GM21515 (cell line): Measurements from ENCODE around the gene ADRM1.

Experiments used
- ATAC-seq: cut with Tn5 transposase; IDR thresholded peaks from one replicate; pipeline ENCODE4 v1.9.1; 2021; ENCODE audit not compliant: unreplicated experiment

Gene ADRM1, protein sequence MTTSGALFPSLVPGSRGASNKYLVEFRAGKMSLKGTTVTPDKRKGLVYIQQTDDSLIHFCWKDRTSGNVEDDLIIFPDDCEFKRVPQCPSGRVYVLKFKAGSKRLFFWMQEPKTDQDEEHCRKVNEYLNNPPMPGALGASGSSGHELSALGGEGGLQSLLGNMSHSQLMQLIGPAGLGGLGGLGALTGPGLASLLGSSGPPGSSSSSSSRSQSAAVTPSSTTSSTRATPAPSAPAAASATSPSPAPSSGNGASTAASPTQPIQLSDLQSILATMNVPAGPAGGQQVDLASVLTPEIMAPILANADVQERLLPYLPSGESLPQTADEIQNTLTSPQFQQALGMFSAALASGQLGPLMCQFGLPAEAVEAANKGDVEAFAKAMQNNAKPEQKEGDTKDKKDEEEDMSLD

GRCh38 chr20:62302341-62303061 is at the start of gene ADRM1:
ADRM1 (plus strand) TSS chr20:62302997; CDS start chr20:62303569, 572 bp downstream.
- peak; percentile 83 for ATAC-seq

- no peak for ATAC-seq
Observed at GRCh38 chr20:62253398-62253797, 49.4 kb upstream of the ADRM1 start.

DNA sequence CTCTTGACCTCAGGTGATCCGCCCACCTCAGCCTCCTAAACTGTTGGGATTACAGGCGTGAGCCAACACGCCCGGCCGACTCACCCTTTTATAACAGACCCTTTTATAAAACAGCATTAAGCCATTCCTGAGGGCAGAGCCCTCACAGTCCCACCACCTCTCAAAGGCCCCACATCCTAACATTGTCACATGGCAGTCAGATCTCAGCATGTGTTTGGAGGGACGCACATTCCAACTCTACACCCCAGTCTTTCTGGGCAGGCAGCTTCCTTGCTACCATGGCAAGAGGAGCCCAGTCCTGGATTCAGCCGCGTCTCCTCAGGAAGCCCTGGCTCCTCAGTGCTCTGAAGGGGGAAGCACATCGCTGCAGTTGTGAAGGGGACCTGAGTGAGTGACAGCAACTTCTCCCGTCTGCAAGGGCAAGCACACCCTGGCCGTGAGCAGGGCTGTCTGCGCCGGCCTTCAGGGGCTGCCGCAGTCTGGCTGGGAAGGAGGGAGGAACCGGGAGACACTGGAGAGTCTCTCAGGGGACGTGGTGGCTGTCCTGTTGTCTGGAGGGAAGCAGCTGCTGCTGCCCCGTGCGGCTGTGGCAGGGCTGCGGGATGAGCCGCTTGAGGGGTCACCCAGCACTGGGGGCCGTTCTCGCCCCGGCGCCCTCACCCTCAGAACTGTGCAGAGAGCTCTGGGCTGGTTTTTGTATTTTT is 48.6 kb upstream of the ADRM1 start:
- no peak for ATAC-seq

- ATAC-seq: no peak
Observed at GRCh38 chr20:62255976-62256375, 46.8 kb upstream of the ADRM1 start.

- ATAC-seq: no peak
Observed at GRCh38 chr20:62258499-62259293, 44.1 kb upstream of the ADRM1 start.

GRCh38 chr20:62259294-62259565 is 43.6 kb upstream of the ADRM1 start:
- ATAC-seq: no peak

GRCh38 chr20:62262064-62262463 is 40.7 kb upstream of the ADRM1 start:
- ATAC-seq: no peak

GRCh38 chr20:62263396-62263795 is 39.4 kb upstream of the ADRM1 start:
- no peak for ATAC-seq

DNA sequence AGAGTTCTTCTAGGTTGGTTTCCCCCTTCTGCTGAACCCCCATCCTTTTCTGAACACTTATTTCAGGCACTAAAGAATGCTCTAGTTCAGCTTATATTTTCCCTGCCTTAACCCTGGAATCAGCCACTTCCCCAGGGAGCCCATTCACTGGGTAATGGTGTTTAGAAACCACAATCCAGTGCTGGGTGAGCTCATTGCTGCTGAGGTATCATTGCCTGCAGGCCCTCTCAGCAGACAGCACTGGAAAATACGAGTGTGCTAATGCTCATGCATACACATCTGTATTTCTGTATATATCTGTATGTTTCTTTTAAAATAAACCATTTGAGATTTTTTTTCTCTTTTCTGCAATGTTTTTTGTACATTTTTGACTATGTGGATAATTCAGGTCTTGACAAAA is 37.4 kb upstream of the ADRM1 start:
- no peak for ATAC-seq

- ATAC-seq: no peak
Observed at GRCh38 chr20:62266340-62266739, 36.5 kb upstream of the ADRM1 start.

DNA sequence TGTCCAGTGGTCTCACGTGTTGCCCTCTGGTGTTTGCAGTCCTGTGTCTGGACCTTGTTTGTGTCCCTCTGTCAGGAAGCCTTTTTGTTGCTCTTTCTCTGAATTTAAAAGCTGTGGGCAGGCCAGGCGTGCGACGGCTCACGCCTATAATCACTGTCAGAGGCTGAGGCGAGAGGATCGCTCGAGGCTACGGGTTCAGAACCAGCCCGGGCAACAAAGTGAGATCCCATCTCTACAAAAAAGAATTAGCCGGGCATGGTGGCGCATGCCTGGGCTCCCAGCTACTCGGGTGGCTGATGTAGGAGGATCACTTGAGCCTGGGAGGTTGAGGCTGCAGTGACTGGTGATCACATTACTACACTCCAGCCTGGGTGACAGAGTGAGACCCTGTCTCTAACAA is 35.9 kb upstream of the ADRM1 start:
- no peak for ATAC-seq

DNA sequence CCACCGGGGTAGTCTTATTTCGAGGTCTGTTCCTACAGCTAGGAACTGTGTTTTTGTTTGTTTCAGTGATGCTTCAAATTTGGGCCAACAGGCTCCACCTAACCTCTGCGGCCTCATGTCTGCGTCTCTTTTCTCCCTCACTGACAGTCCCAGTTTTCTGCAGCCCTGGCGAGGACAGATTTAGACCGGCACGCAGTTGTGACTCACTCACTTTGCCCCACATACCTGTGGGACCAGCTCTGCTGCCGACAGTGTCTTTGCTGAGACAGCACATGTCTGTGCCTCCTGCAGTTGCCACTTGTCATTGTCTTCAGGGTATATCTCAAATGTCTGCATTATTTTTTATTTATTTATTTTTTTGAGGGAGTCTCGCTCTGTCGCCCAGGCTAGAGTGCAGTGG is 35.3 kb upstream of the ADRM1 start:
- ATAC-seq: no peak

GRCh38 chr20:62268228-62268900 is 34.4 kb upstream of the ADRM1 start:
- ATAC-seq: no peak

DNA sequence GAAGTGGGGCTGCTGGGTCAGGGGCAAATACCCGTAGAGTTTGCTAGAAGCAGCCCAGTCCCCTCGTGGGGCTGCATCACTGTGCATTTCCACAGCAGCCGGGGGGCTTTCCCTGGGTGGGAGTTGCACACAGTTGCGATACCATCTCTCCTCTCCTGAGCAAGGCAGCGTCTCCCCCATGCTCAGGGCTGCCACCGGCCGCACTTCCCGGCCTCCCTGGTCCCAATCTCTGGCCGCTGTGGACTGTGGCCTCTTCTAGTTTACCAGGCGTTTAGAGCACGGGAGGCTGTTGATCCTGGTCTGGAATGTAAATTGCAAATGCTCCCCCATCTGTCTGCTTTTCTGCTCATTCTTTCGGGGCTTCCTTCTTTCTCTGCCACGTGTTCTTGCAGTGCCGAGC is 33.4 kb upstream of the ADRM1 start:
- no peak for ATAC-seq

GRCh38 chr20:62269871-62270270 is 32.9 kb upstream of the ADRM1 start:
- ATAC-seq: no peak

DNA sequence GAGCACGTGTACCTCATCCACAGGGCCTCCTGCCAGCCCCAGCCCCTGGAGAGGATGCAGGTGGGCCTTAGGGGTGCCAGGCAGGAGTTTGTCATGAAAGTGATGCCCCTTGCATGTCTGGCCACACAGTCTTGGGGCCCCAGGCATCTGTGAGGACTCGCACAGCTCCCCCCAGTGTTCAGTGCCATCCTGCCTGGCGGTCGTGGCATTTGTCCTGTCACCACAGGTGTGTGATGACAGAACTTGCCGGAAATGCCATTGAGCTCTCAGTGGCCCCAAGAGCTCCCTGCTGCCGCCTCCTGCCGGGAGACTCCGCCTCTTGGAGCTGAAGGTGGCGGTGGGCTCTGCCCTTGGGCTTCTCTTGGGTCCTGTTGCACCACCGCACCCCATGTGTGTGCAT is 30.6 kb upstream of the ADRM1 start:
- no peak for ATAC-seq

DNA sequence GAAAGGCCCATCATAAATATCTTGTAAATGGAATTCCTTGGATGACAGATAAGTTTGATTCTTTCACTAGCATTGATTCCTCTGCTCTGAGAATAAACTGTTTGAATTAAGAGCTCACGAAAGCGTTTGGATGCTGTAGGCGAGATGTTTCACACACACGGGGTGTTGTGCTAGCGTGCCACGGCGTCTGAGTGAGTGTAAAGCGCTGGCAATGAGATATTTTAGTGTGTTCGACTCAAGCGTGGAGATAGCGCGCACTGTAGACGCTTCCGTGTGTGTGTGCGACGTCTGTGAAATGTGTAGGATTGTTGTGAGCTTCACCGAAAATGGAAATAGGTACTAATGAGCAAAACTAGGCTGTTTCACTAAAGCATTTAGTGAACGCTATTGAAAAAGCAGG is 29.4 kb upstream of the ADRM1 start:
- ATAC-seq: no peak

DNA sequence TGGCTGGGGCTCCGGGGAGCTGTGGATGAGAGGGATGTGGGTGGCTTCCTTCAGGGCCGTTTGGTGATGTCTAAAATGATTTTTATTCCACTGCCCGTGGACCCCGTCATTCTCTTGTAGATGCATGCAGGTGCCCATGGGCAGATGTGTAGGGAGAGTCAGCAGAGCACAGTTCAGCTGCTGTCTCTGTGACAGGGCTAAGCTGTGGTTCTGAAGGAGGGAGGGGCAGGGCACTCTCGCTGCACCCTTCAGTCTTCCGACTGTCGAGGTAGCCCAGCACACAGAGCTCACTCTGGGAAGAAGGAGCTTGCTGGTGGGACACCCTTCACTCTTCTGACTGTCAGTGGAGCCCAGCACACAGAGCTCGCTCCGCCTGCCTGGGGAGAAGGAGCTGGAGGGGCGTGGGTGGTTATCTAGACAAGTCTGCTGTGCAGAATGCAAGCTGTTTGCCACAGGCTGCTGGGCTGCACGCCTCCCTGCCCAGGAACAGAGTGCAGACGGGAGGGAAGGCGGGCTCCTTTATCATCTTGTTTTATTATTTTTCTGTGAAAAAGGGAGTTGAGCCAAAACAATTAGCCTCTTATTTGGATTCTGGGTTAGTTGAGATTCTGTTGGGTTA is 28.4 kb upstream of the ADRM1 start:
- ATAC-seq: no peak

DNA sequence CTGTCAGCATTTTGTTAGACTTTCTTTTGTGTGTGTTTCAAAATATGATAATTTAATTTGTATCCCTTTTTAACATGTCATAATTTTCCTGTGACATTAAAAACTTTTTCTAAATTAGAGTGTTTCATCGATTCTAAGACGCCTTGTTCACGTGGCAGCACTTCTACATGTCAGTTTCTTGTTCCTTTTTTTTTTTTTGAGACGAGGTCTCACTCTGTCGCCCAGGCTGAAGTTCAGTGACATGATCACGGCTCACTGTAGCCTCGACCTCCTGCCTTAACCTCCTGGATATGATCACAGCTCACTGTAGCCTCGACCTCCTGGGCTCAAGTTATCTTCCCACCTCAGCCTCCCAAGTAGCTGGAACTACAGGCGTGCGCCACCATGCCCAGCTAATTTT is 27.6 kb upstream of the ADRM1 start:
- no peak for ATAC-seq

DNA sequence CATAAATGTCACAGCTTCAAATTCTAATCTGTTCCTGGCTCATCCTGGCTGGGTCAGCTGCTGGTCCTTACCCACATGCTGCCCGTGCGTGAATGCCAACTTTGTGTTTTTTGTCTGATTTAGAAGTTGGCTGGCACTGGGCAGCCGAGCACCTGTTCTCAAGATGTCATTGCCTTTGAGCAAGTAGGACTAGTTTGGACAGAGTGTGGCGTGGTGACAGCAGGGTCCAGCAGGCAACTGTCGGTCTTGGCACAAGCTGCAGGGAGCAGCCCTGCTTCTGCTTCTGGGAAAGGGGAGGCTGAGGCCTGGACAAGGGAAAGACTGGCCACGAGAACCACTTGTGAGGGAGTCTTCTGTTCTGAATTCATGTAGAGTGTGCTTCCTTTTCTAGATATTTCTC is 26.4 kb upstream of the ADRM1 start:
- ATAC-seq: no peak
